Gastroesophageal sphincter (tissue), 4 donors: ENCODE results near the gene BICC1. TPM values are rescaled to one million over a fixed set of nuclear protein-coding genes. Genes with fewer than 3 reads are reported as not detected.

Experiments used
- ATAC-seq: fragments of 150-250 bp; one replicate; pipeline ENCODE4 v1.9.1; 2016; ENCODE audit warnings: mild to moderate bottlenecking, moderate library complexity
- H3K27ac ChIP-seq, 4 donors: fragments of 200-600 bp; sonication (generic) in 3 of 4; 1 replicate in 3 of 4; 2 replicates in 1 of 4; pipeline ENCODE4 v1.5.1; 2016 to 2019
- H3K27me3 ChIP-seq: fragments of 200-600 bp; sonication (generic); one replicate; pipeline ENCODE4 v1.5.1; 2019
- H3K36me3 ChIP-seq, 2 donors: fragments of 200-600 bp; sonication (generic); one replicate each; pipeline ENCODE4 v1.5.1; 2019; ENCODE audit warnings: control low read depth in 1 of 2
- H3K4me1 ChIP-seq, 3 donors: fragments of 200-600 bp; sonication (generic); 1 replicate in 2 of 3; 2 replicates in 1 of 3; pipeline ENCODE4 v1.5.1; 2016 to 2019; ENCODE audit warnings: control low read depth in 2 of 3
- H3K4me3 ChIP-seq, 2 donors: fragments of 200-600 bp; sonication (generic); one replicate each; pipeline ENCODE4 v1.5.1; 2019; ENCODE audit warnings: mild to moderate bottlenecking in 1 of 2, moderate library complexity in 1 of 2
- H3K9me3 ChIP-seq, 3 donors: fragments of 200-600 bp; sonication (generic); one replicate each; pipeline ENCODE4 v1.5.1; 2017 to 2019; ENCODE audit warnings: control low read depth in 2 of 3
- CTCF ChIP-seq, 4 experiments: fragments of 200-600 bp in 2 of 4; fragments of 450-650 bp in 2 of 4; sonication (generic) in 1 of 4; IDR thresholded peaks; one replicate each; pipeline ENCODE4 v1.5.1; 2017 to 2019; ENCODE audit warnings: antibody characterized with exemption in 4 of 4, mild to moderate bottlenecking in 2 of 4, moderate library complexity in 2 of 4
- EP300 ChIP-seq: sonication (generic); formaldehyde crosslinking; IDR thresholded peaks from one replicate; pipeline ENCODE4 v1.6.1; 2017; ENCODE audit warnings: antibody characterized with exemption, mild to moderate bottlenecking
- POLR2A ChIP-seq, 2 donors: fragments of 450-650 bp; IDR thresholded peaks; one replicate each; pipeline ENCODE4 v1.6.1; 2017; ENCODE audit warnings: antibody characterized with exemption in 2 of 2, mild to moderate bottlenecking in 2 of 2, moderate library complexity in 1 of 2
- POLR2AphosphoS5 ChIP-seq: sonication (generic); formaldehyde crosslinking; IDR thresholded peaks from one replicate; pipeline ENCODE4 v1.6.1; 2017; ENCODE audit warnings: antibody characterized with exemption
- WGBS, 2 donors: methylation state at CpG; one replicate each; pipeline ENCODE4 v1.1.5; 2018; ENCODE audit warnings: low coverage in 1 of 2; 5-methylcytosine and 5-hydroxymethylcytosine counted together
- total RNA-seq, 4 donors: library from RNA; depleted of rRNA; stranded (reverse); fragments of >200 nt; gene quantifications; one replicate each; pipeline ENCODE4 v1.1.0, GENCODE V29; 2016

BICC1 gene
- total RNA-seq, 4 donors from 2014 or later = 18.6 to 27.8 (median 22.5) TPM

- Histone ChIP-seq H3K36me3 (no peaks in the 10 kb centered on the region), H3K27ac (no peak overlapping the region), H3K4me3 (no peak overlapping the region), H3K27me3 (no peaks in the 10 kb centered on the region), H3K4me1 (peaks cover 0 to 57% (median 17%) of the 10 kb centered on the region in 3 donors), H3K9me3 (no peaks in the 10 kb centered on the region)
- no peak for TF ChIP-seq CTCF (IDR thresholded peaks at IDR 0.05)
- TF ChIP-seq POLR2AphosphoS5 = no peak
- TF ChIP-seq POLR2A (IDR thresholded peaks at IDR 0.05) = no peak
- TF ChIP-seq EP300 = no peak
- WGBS, 2 donors = 82 to 83% methylated on average over 1 of the region's 1 CpG
- no peak for ATAC-seq
Observed at GRCh38 chr10:58757352-58758065, 244.8 kb downstream of the BICC1 start.

GRCh38 chr10:58758321-58758720, 245.6 kb downstream of the BICC1 start:
- H3K27ac ChIP-seq = peak overlapping the region in 1 of 4 donors; percentile 12
- no peak overlapping the region for H3K4me3 ChIP-seq
- no peak for TF ChIP-seq POLR2A (IDR thresholded peaks at IDR 0.05)
- no peak for TF ChIP-seq POLR2AphosphoS5
- no peak for TF ChIP-seq EP300
- no peak for TF ChIP-seq CTCF (IDR thresholded peaks at IDR 0.05)
- 55 to 86% methylated on average over 1 of the region's 1 CpG for WGBS, 2 donors
- no peaks in the 10 kb centered on the region for H3K36me3 ChIP-seq
- no peaks in the 10 kb centered on the region for H3K27me3 ChIP-seq
- H3K4me1 ChIP-seq = peaks cover 0 to 58% (median 17%) of the 10 kb centered on the region in 3 donors
- no peak for ATAC-seq
- no peaks in the 10 kb centered on the region for H3K9me3 ChIP-seq

- Histone ChIP-seq H3K9me3 (peaks cover 0 to 15% (median 0%) of the 10 kb centered on the region in 3 donors), H3K4me1 (peaks cover 0 to 12% (median 8%) of the 10 kb centered on the region in 3 donors), H3K36me3 (no peaks in the 10 kb centered on the region), H3K27ac (no peak overlapping the region), H3K4me3 (no peak overlapping the region), H3K27me3 (no peaks in the 10 kb centered on the region)
- TF ChIP-seq CTCF (IDR thresholded peaks at IDR 0.05) = no peak
- TF ChIP-seq POLR2AphosphoS5 = no peak
- TF ChIP-seq EP300 = no peak
- TF ChIP-seq POLR2A (IDR thresholded peaks at IDR 0.05) = no peak
- WGBS, 2 donors = 50 to 69% methylated on average over 1 of the region's 1 CpG
- no peak for ATAC-seq
Observed at GRCh38 chr10:58764087-58764747, 251.5 kb downstream of the BICC1 start.

GRCh38 chr10:58765910-58766309, 253.2 kb downstream of the BICC1 start:
- no peak overlapping the region for H3K27ac ChIP-seq
- H3K9me3 ChIP-seq = peaks cover 0 to 15% (median 0%) of the 10 kb centered on the region in 3 donors
- no peak for ATAC-seq
- no peaks in the 10 kb centered on the region for H3K27me3 ChIP-seq
- H3K4me3 ChIP-seq = no peak overlapping the region
- TF ChIP-seq CTCF (IDR thresholded peaks at IDR 0.05) (no peak), POLR2AphosphoS5 (no peak), POLR2A (IDR thresholded peaks at IDR 0.05) (no peak), EP300 (no peak)
- no peaks in the 10 kb centered on the region for H3K36me3 ChIP-seq
- peaks cover 0 to 12% (median 8%) of the 10 kb centered on the region in 3 donors for H3K4me1 ChIP-seq
- WGBS, 2 donors = 50 to 81% methylated on average over 3 of the region's 3 CpGs

GRCh38 chr10:58767652-58768051, 255.0 kb downstream of the BICC1 start:
- Histone ChIP-seq H3K9me3 (peaks cover 0 to 15% (median 0%) of the 10 kb centered on the region in 3 donors), H3K27me3 (no peaks in the 10 kb centered on the region), H3K27ac (no peak overlapping the region), H3K36me3 (no peaks in the 10 kb centered on the region), H3K4me1 (peaks cover 0 to 21% (median 8%) of the 10 kb centered on the region in 3 donors), H3K4me3 (no peak overlapping the region)
- 96 to 100% methylated on average over 4 of the region's 4 CpGs for WGBS, 2 donors
- TF ChIP-seq EP300 (no peak), POLR2A (IDR thresholded peaks at IDR 0.05) (no peak), CTCF (IDR thresholded peaks at IDR 0.05) (no peak), POLR2AphosphoS5 (no peak)
- ATAC-seq = no peak
